ENCODE results near the gene FANCE.
"Not testable (repeated sequence)": the region's sequence is repeated elsewhere in the genome, so short reads cannot be mapped to it uniquely, and the experiment has no call there.

FANCE gene

GRCh38 chr6:35512006-35512405 lies 59.9 kb downstream of the FANCE start:
- no peak for TF ChIP-seq CTCF (IDR thresholded peaks at IDR 0.05; ENCODE audit: insufficient read depth, low read depth, low read length, missing control alignments)
- H3K4me3 ChIP-seq (ENCODE audit: low read length): no peak overlapping the region
- no peak for DNase-seq (ENCODE audit: low read depth)

GRCh38 chr6:35512740-35513139 lies 60.6 kb downstream of the FANCE start, which contains the start of gene TULP1:
Gene TULP1 (minus strand): TSS chr6:35512896. CDS start chr6:35512858, 38 bp downstream.
- H3K4me3 ChIP-seq (ENCODE audit: low read length): no peak within 1 kb of the TSS
- no peak for TF ChIP-seq CTCF (IDR thresholded peaks at IDR 0.05; ENCODE audit: insufficient read depth, low read depth, low read length, missing control alignments)
- DNase-seq (ENCODE audit: low read depth): no peak

- no peak for TF ChIP-seq CTCF (IDR thresholded peaks at IDR 0.05; ENCODE audit: insufficient read depth, low read depth, low read length, missing control alignments)
- no peak for DNase-seq (ENCODE audit: low read depth)
- H3K4me3 ChIP-seq (ENCODE audit: low read length): no peak overlapping the region
Observed at GRCh38 chr6:35514587-35514986, 62.4 kb downstream of the FANCE start.

GRCh38 chr6:35515939-35516338 lies 63.8 kb downstream of the FANCE start:
- DNase-seq (ENCODE audit: low read depth); H3K4me3 ChIP-seq (ENCODE audit: low read length): not testable (repeated sequence)

All from epithelial cell of esophagus (primary cell).